HEK293 (cell line): Measurements from ENCODE around the gene PROM2.

Source experiments
- CTCF ChIP-seq: fragments of 450-650 bp; formaldehyde crosslinking; IDR thresholded peaks from 2 replicates; pipeline ENCODE4 v1.5.1; 2016; ENCODE audit warnings: missing biosample characterization, missing genetic modification characterization
- MYNN ChIP-seq: fragments of 450-650 bp; formaldehyde crosslinking; IDR thresholded peaks from 2 replicates; pipeline ENCODE4 v1.5.1; 2016; ENCODE audit warnings: missing biosample characterization, missing genetic modification characterization, borderline replicate concordance
- ZBTB26 ChIP-seq: fragments of 450-650 bp; formaldehyde crosslinking; optimal IDR thresholded peaks from 2 replicates; pipeline ENCODE3; 2016; ENCODE audit warnings: missing biosample characterization, mild to moderate bottlenecking, missing genetic modification characterization
- ZBTB48 ChIP-seq: fragments of 450-650 bp; formaldehyde crosslinking; IDR thresholded peaks from 2 replicates; pipeline ENCODE4 v1.5.1; 2016; ENCODE audit warnings: missing biosample characterization, missing genetic modification characterization
- ZNF112 ChIP-seq: fragments of 450-650 bp; formaldehyde crosslinking; IDR thresholded peaks from 2 replicates; pipeline ENCODE4 v1.5.0; 2017; ENCODE audit warnings: missing biosample characterization, missing genetic modification characterization
- ZNF146 ChIP-seq: fragments of 450-650 bp; formaldehyde crosslinking; IDR thresholded peaks from 2 replicates; pipeline ENCODE4 v1.5.1; 2016; ENCODE audit warnings: missing biosample characterization, missing genetic modification characterization
- ZNF214 ChIP-seq: fragments of 450-650 bp; formaldehyde crosslinking; IDR thresholded peaks from 2 replicates; pipeline ENCODE4 v1.5.1; 2017; ENCODE audit warnings: missing biosample characterization, mild to moderate bottlenecking, missing genetic modification characterization, borderline replicate concordance
- ZNF423 ChIP-seq: fragments of 450-650 bp; formaldehyde crosslinking; IDR thresholded peaks from 2 replicates; pipeline ENCODE4 v1.5.1; 2016; ENCODE audit warnings: missing biosample characterization, missing genetic modification characterization
- ZNF670 ChIP-seq: fragments of 450-650 bp; formaldehyde crosslinking; IDR thresholded peaks from 2 replicates; pipeline ENCODE4 v1.5.1; 2016; ENCODE audit warnings: missing biosample characterization, missing genetic modification characterization, low read depth

GRCh38 chr2:95307036-95307435 lies 32.8 kb downstream of the PROM2 start:
- TF ChIP-seq ZNF214 (tag by site-specific recombination) = no peak
- TF ChIP-seq ZNF670 = no peak
- no peak for TF ChIP-seq CTCF
- no peak for TF ChIP-seq ZBTB26 (tag by site-specific recombination)
- TF ChIP-seq ZBTB48 (tag by site-specific recombination) = no peak
- TF ChIP-seq MYNN (tag by site-specific recombination) = no peak
- no peak for TF ChIP-seq ZNF423 (tag by site-specific recombination)
- no peak for TF ChIP-seq ZNF146
- no peak for TF ChIP-seq ZNF112 (tag by site-specific recombination)
